ENCODE results near the gene SLC24A4.
A peak's percentile ranks its signal among the peaks of the same experiment; 100 is the strongest.

Gene SLC24A4

DNA sequence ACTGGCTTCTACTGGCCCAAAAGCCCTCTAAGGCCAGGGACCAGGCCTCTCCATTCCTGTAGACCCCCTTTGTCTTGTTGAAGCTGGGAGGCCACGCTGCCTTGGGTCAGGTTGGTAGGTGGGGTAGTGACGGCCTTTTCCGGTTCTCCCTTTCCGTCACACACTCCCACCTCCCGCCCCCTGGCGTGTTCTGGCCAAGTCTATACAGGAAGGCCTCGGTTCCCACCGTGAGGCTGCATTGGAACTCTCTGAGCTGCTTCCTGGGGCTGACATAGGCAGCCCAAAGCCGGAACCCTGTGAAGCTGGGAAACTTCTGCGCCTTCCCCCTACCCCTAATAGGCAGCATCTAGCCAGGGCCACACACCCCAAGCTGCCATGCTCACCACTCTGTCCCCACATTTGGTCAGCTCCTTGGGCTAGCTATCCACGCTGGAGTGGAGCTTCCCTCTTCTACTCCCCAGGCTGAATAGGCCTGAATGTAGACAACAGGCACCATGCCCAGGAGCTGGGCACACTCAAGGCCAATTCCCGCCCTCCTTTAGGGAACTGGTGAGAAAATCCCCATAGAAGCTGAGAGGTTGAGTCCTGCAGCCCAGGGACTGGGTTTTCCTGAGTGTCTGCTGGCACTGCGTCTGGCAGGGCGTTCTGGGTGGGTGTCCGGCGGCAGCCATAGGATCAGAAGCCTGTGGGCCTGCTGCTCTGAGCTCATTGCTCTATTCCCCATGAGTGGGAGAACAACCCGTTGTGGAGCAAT, 226.3 kb downstream of the SLC24A4 start:
- Histone ChIP-seq H3K36me3 (no peaks in the 10 kb centered on the region), H3K4me3 (ENCODE audit: low read depth, low read length) (no peak overlapping the region), H3K27me3 (no peaks in the 10 kb centered on the region), H3K4me1 (no peaks in the 10 kb centered on the region), H3K9me3 (no peaks in the 10 kb centered on the region)
- TF ChIP-seq, protein P1, sequence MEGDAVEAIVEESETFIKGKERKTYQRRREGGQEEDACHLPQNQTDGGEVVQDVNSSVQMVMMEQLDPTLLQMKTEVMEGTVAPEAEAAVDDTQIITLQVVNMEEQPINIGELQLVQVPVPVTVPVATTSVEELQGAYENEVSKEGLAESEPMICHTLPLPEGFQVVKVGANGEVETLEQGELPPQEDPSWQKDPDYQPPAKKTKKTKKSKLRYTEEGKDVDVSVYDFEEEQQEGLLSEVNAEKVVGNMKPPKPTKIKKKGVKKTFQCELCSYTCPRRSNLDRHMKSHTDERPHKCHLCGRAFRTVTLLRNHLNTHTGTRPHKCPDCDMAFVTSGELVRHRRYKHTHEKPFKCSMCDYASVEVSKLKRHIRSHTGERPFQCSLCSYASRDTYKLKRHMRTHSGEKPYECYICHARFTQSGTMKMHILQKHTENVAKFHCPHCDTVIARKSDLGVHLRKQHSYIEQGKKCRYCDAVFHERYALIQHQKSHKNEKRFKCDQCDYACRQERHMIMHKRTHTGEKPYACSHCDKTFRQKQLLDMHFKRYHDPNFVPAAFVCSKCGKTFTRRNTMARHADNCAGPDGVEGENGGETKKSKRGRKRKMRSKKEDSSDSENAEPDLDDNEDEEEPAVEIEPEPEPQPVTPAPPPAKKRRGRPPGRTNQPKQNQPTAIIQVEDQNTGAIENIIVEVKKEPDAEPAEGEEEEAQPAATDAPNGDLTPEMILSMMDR (IDR thresholded peaks at IDR 0.05; ENCODE audit: low read depth, low read length), result no peak
- no peak for DNase-seq

DNA sequence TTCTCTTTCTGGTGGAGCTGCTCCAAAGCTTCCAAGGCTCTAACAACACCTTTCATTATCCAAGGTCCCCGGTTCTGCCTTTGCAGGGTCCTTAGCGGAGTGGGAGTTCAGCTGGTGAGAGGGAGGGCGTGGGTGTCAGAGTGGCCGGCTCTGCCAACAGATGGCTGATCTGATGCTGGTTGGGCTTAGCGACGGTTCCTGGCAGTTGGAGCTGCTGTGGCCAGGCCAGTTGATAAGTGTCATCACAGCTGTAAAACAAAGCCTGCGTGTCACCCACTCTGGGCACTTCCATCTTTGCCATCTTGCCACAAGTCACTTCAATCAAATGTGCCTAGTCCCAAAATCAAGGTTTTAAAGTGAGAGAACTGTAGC, 226.9 kb downstream of the SLC24A4 start:
- peak; percentile 29 for DNase-seq
- H3K4me1 ChIP-seq, result no peaks in the 10 kb centered on the region
- H3K27me3 ChIP-seq, result no peaks in the 10 kb centered on the region
- no peak overlapping the region for H3K4me3 ChIP-seq (ENCODE audit: low read depth, low read length)
- H3K9me3 ChIP-seq, result no peaks in the 10 kb centered on the region
- TF ChIP-seq, protein P1 (IDR thresholded peaks at IDR 0.05; ENCODE audit: low read depth, low read length), result no peak
- H3K36me3 ChIP-seq, result no peaks in the 10 kb centered on the region

Data from BE2C (cell line).